GM19025 (cell line): Measurements from ENCODE around the gene TEAD1.
A peak's percentile ranks its signal among the peaks of the same experiment; 100 is the strongest.

Source experiments
- ATAC-seq: cut with Tn5 transposase; IDR thresholded peaks from one replicate; pipeline ENCODE4 v1.9.1; 2021; ENCODE audit warnings: mild to moderate bottlenecking, low read depth, moderate library complexity; ENCODE audit not compliant: unreplicated experiment

TEAD1 gene

GRCh38 chr11:12705874-12706273, 31.7 kb downstream of the TEAD1 start:
- no peak for ATAC-seq

GRCh38 chr11:12706545-12707499, 32.6 kb downstream of the TEAD1 start:
- no peak for ATAC-seq

GRCh38 chr11:12707500-12707880, 33.3 kb downstream of the TEAD1 start:
- ATAC-seq = no peak

- no peak for ATAC-seq
Measured at GRCh38 chr11:12711496-12711895, 37.3 kb downstream of the TEAD1 start.

- no peak for ATAC-seq
Measured at GRCh38 chr11:12712132-12712531, 37.9 kb downstream of the TEAD1 start.

GRCh38 chr11:12715131-12715530, 40.9 kb downstream of the TEAD1 start:
- no peak for ATAC-seq

- ATAC-seq = no peak
Measured at GRCh38 chr11:12715941-12716340, 41.7 kb downstream of the TEAD1 start.

GRCh38 chr11:12716816-12717215, 42.6 kb downstream of the TEAD1 start:
- no peak for ATAC-seq

GRCh38 chr11:12717851-12718291, 43.6 kb downstream of the TEAD1 start:
- peak; percentile 86 for ATAC-seq

GRCh38 chr11:12719221-12719620, 45.0 kb downstream of the TEAD1 start:
- ATAC-seq = no peak

GRCh38 chr11:12721816-12722604, 47.8 kb downstream of the TEAD1 start:
- ATAC-seq = no peak

- ATAC-seq = no peak
Measured at GRCh38 chr11:12723421-12724300, 49.4 kb downstream of the TEAD1 start.

- ATAC-seq = no peak
Measured at GRCh38 chr11:12724301-12725054, 50.3 kb downstream of the TEAD1 start.

- no peak for ATAC-seq
Measured at GRCh38 chr11:12725055-12725862, 51.0 kb downstream of the TEAD1 start.

- ATAC-seq = no peak
Measured at GRCh38 chr11:12725863-12726682, 51.9 kb downstream of the TEAD1 start.

GRCh38 chr11:12727563-12728211, 53.5 kb downstream of the TEAD1 start:
- ATAC-seq = no peak

GRCh38 chr11:12728417-12728816, 54.2 kb downstream of the TEAD1 start:
- no peak for ATAC-seq

- ATAC-seq = no peak
Measured at GRCh38 chr11:12729941-12730340, 55.7 kb downstream of the TEAD1 start.
